Epithelial cell of proximal tubule (primary cell): ENCODE results near the gene GDNF. TPM values are rescaled to one million over a fixed set of nuclear protein-coding genes. Genes with fewer than 3 reads are reported as not detected.
"Not testable (repeated sequence)": the region's sequence is repeated elsewhere in the genome, so short reads cannot be mapped to it uniquely, and the experiment has no call there.

Experiments
- DNase-seq: peaks from one replicate; pipeline ENCODE4 v3.0.0-alpha.2; 2011; ENCODE audit warnings: low read depth
- H3K4me3 ChIP-seq: 2 replicates; pipeline ENCODE4 v1.5.1; 2011; ENCODE audit warnings: low read depth, mild to moderate bottlenecking, low read length
- CTCF ChIP-seq: conservative IDR thresholded peaks from 2 replicates; pipeline ENCODE4 v1.5.1; 2012; ENCODE audit warnings: low read depth, mild to moderate bottlenecking, low read length
- total RNA-seq: library from RNA; depleted of rRNA; stranded (reverse); fragments of >200 nt; gene quantifications from 2 replicates; pipeline ENCODE4 v1.2.3, GENCODE V29; 2015

GDNF gene
- total RNA-seq, 1 donor from 2014 or later: 0.23 TPM

GRCh38 chr5:37804401-37804800 lies 35.4 kb downstream of the GDNF start:
- DNase-seq: no peak
- TF ChIP-seq CTCF: no peak
- no peak overlapping the region for H3K4me3 ChIP-seq

GRCh38 chr5:37803487-37803886 lies 36.4 kb downstream of the GDNF start:
- H3K4me3 ChIP-seq: no peak overlapping the region
- no peak for DNase-seq
- no peak for TF ChIP-seq CTCF

GRCh38 chr5:37801521-37801920 lies 38.3 kb downstream of the GDNF start:
- no peak for TF ChIP-seq CTCF
- H3K4me3 ChIP-seq: no peak overlapping the region
- no peak for DNase-seq

- no peak for DNase-seq
- no peak for TF ChIP-seq CTCF
- H3K4me3 ChIP-seq: no peak overlapping the region
Measured at GRCh38 chr5:37799865-37800421, 39.9 kb downstream of the GDNF start.

- DNase-seq, H3K4me3 ChIP-seq: not testable (repeated sequence)
Measured at GRCh38 chr5:37796435-37796834, 43.4 kb downstream of the GDNF start.

GRCh38 chr5:37795292-37795691 lies 44.5 kb downstream of the GDNF start:
- not testable (repeated sequence) for H3K4me3 ChIP-seq

GRCh38 chr5:37792975-37793631 lies 46.7 kb downstream of the GDNF start:
- H3K4me3 ChIP-seq: no peak overlapping the region
- peak; percentile 86 for DNase-seq
- peak; percentile 16 for TF ChIP-seq CTCF

More at GRCh38 chr5:37795292-37795691, 44.5 kb downstream of the GDNF start:
- DNase-seq: not testable (repeated sequence)

GRCh38 chr5:37791321-37791720 lies 48.5 kb downstream of the GDNF start:
- no peak for DNase-seq
- no peak overlapping the region for H3K4me3 ChIP-seq
- TF ChIP-seq CTCF: no peak
